ENCODE measurements around the gene SMYD3. TPM values are rescaled to one million over a fixed set of nuclear protein-coding genes. Genes with fewer than 3 reads are reported as not detected.
"Not testable (repeated sequence)": the region's sequence is repeated elsewhere in the genome, so short reads cannot be mapped to it uniquely, and the experiment has no call there.

SMYD3 gene
- total RNA-seq, 1 donor from 2014 or later = 35.4 TPM

DNA sequence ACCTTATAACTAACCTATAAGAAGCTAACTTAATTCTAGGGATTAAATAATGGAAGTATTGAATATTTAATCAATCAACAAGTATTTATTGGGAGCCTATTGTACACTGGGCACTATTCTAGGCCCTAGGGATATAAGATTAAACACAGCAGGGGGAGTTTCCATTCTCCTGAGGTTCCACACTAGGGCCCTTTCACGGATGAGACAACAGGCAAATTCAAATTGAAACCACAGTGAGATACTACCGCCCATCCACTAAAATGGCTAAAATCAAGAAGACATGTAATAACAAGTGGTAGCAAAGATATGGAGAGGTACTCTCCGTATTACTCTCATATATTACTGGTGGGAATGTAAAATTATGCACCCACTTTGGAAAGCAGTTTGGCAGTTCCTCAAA, 677.9 kb downstream of the SMYD3 start:
- H3K36me3 Mint-ChIP-seq (ENCODE audit: low read depth, unreplicated experiment) = peaks cover 13% of the 10 kb centered on the region
- TF ChIP-seq, protein P1, sequence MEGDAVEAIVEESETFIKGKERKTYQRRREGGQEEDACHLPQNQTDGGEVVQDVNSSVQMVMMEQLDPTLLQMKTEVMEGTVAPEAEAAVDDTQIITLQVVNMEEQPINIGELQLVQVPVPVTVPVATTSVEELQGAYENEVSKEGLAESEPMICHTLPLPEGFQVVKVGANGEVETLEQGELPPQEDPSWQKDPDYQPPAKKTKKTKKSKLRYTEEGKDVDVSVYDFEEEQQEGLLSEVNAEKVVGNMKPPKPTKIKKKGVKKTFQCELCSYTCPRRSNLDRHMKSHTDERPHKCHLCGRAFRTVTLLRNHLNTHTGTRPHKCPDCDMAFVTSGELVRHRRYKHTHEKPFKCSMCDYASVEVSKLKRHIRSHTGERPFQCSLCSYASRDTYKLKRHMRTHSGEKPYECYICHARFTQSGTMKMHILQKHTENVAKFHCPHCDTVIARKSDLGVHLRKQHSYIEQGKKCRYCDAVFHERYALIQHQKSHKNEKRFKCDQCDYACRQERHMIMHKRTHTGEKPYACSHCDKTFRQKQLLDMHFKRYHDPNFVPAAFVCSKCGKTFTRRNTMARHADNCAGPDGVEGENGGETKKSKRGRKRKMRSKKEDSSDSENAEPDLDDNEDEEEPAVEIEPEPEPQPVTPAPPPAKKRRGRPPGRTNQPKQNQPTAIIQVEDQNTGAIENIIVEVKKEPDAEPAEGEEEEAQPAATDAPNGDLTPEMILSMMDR (IDR thresholded peaks at IDR 0.05; ENCODE audit: unreplicated experiment) = no peak
- no peaks in the 10 kb centered on the region for H3K9me3 Mint-ChIP-seq (ENCODE audit: unreplicated experiment)

DNA sequence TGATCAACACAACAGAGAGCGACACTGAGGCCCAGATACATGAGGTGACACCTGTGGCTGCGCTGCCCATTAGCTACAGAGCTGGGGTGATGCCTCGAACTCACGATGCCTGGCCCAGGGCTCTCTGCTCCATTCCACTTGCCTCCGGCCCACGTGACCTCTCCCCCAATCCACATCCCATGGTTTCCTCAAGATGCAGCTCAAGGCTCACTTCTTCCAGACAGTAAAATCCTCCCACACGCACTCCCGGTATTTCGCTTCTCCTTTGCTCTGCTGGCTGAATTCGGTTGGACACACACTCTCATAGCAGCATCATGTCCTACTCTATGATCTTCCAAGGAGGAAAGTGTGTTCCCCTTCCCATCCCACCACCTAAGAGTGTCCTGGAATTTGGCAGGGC, 679.8 kb downstream of the SMYD3 start:
- Mint-ChIP-seq H3K27me3 (ENCODE audit: unreplicated experiment) (peaks cover 2% of the 10 kb centered on the region), H3K4me3 (ENCODE audit: unreplicated experiment) (no peak overlapping the region)

More for the DNA sequence above, 677.9 kb downstream of the SMYD3 start:
- H3K4me1 Mint-ChIP-seq (ENCODE audit: unreplicated experiment) = peaks cover 9% of the 10 kb centered on the region
- no peak overlapping the region for H3K4me3 Mint-ChIP-seq (ENCODE audit: unreplicated experiment)
- DNase-seq (ENCODE audit: low spot score) = no peak
- peaks cover 2% of the 10 kb centered on the region for H3K27me3 Mint-ChIP-seq (ENCODE audit: unreplicated experiment)
- H3K27ac Mint-ChIP-seq (ENCODE audit: unreplicated experiment) = no peak overlapping the region

DNA sequence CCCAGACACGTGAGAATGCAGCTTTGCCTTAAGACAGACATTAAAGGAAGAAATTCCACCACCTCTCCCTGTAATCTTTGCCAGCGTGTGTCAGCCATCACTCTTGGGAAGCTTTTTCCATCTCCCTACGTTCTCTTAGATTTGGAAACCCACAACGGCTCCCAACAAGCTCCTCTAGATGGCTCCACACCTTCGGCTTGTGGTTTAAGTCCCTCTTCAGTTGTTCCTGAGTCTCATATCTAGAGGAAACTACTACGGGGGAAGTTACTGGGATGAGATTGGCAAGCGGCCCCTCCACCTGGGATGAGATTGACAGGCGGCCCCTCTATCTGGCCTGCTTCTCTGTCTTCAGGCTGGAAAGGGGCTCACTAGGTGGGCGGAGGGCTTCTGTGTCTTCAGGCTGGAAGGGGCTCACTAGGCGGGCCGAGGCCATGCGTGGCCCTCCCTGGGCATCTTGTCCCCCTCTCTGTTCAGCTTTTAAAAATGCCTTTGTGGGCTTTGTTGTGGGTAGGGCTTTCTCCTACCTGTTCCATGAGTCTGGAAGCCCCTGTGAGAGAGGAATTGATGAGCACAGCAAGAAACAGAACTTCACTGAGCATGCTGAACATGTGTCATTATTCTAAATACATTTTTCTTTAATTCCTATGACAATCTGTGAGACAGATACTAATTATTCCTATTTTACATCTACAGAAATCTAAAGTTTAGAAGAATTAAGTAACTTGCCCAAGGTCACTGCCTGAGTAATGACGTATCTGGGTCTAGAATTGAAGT, 681.8 kb downstream of the SMYD3 start:
- Mint-ChIP-seq H3K4me3 (ENCODE audit: unreplicated experiment) (no peak overlapping the region), H3K4me1 (ENCODE audit: unreplicated experiment) (peaks cover 9% of the 10 kb centered on the region), H3K9me3 (ENCODE audit: unreplicated experiment) (no peaks in the 10 kb centered on the region), H3K27me3 (ENCODE audit: unreplicated experiment) (peaks cover 2% of the 10 kb centered on the region), H3K27ac (ENCODE audit: unreplicated experiment) (no peak overlapping the region), H3K36me3 (ENCODE audit: low read depth, unreplicated experiment) (peaks cover 13% of the 10 kb centered on the region)
- TF ChIP-seq, protein P1 (IDR thresholded peaks at IDR 0.05; ENCODE audit: unreplicated experiment) = no peak
- no peak for DNase-seq (ENCODE audit: low spot score)

More for the DNA sequence above, 679.8 kb downstream of the SMYD3 start:
- H3K4me1 Mint-ChIP-seq (ENCODE audit: unreplicated experiment) = peaks cover 9% of the 10 kb centered on the region
- TF ChIP-seq, protein P1 (IDR thresholded peaks at IDR 0.05; ENCODE audit: unreplicated experiment) = no peak
- no peaks in the 10 kb centered on the region for H3K9me3 Mint-ChIP-seq (ENCODE audit: unreplicated experiment)
- H3K27ac Mint-ChIP-seq (ENCODE audit: unreplicated experiment) = no peak overlapping the region
- no peak for DNase-seq (ENCODE audit: low spot score)
- H3K36me3 Mint-ChIP-seq (ENCODE audit: low read depth, unreplicated experiment) = peaks cover 13% of the 10 kb centered on the region

- H3K4me1 Mint-ChIP-seq (ENCODE audit: unreplicated experiment) = peaks cover 9% of the 10 kb centered on the region
- H3K36me3 Mint-ChIP-seq (ENCODE audit: low read depth, unreplicated experiment) = peaks cover 13% of the 10 kb centered on the region
- H3K4me3 Mint-ChIP-seq (ENCODE audit: unreplicated experiment) = no peak overlapping the region
- no peaks in the 10 kb centered on the region for H3K9me3 Mint-ChIP-seq (ENCODE audit: unreplicated experiment)
- TF ChIP-seq, protein P1 (IDR thresholded peaks at IDR 0.05; ENCODE audit: unreplicated experiment) = no peak
- H3K27ac Mint-ChIP-seq (ENCODE audit: unreplicated experiment) = no peak overlapping the region
- peaks cover 2% of the 10 kb centered on the region for H3K27me3 Mint-ChIP-seq (ENCODE audit: unreplicated experiment)
- DNase-seq (ENCODE audit: low spot score) = no peak
These were observed 683.5 kb downstream of the SMYD3 start for GRCh38 chr1:245823408-245824147.

DNA sequence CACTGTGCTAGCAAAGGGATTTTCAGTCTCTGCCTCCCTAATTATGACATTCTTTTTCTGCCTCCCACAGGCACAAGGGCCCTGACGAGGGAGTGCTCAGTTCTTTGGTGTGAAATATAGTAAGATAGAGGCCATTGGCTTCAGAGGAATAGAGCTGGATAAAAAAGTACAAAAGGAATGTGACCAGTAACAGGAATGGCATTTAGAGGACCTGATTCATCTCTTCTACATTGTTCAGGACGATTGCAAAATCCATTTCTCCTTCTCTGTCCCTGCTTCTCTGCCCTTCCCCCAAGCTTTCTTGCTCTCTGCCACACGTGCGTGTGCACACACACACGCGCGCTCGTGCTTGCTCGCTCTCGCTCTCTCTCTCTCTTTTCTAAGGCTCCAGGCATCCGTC, 684.1 kb downstream of the SMYD3 start:
- Mint-ChIP-seq H3K9me3 (ENCODE audit: unreplicated experiment) (no peaks in the 10 kb centered on the region), H3K36me3 (ENCODE audit: low read depth, unreplicated experiment) (peaks cover 13% of the 10 kb centered on the region)
- no peak for DNase-seq (ENCODE audit: low spot score)

DNA sequence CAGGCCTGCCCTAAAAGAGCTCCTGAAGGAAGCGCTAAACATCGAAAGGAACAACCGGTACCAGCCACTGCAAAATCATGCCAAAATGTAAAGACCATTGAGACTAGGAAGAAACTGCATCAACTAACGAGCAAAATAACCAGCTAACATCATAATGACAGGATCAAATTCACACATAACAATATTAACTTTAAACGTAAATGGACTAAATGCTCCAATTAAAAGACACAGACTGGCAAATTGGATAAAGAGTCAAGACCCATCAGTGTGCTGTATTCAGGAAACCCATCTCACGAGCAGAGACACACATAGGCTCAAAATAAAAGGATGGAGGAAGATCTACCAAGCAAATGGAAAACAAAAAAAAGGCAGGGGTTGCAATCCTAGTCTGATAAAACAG, 688.7 kb downstream of the SMYD3 start:
- not testable (repeated sequence) for H3K27me3 Mint-ChIP-seq (ENCODE audit: unreplicated experiment); DNase-seq (ENCODE audit: low spot score); H3K9me3 Mint-ChIP-seq (ENCODE audit: unreplicated experiment); H3K4me1 Mint-ChIP-seq (ENCODE audit: unreplicated experiment); H3K27ac Mint-ChIP-seq (ENCODE audit: unreplicated experiment); H3K36me3 Mint-ChIP-seq (ENCODE audit: low read depth, unreplicated experiment); H3K4me3 Mint-ChIP-seq (ENCODE audit: unreplicated experiment)

More for the DNA sequence above, 684.1 kb downstream of the SMYD3 start:
- no peak overlapping the region for H3K4me3 Mint-ChIP-seq (ENCODE audit: unreplicated experiment)
- no peak overlapping the region for H3K27ac Mint-ChIP-seq (ENCODE audit: unreplicated experiment)
- peaks cover 9% of the 10 kb centered on the region for H3K4me1 Mint-ChIP-seq (ENCODE audit: unreplicated experiment)
- TF ChIP-seq, protein P1 (IDR thresholded peaks at IDR 0.05; ENCODE audit: unreplicated experiment) = no peak
- H3K27me3 Mint-ChIP-seq (ENCODE audit: unreplicated experiment) = peaks cover 2% of the 10 kb centered on the region

- not testable (repeated sequence) for H3K4me1 Mint-ChIP-seq (ENCODE audit: unreplicated experiment); H3K27ac Mint-ChIP-seq (ENCODE audit: unreplicated experiment)
These were observed 690.6 kb downstream of the SMYD3 start for GRCh38 chr1:245816496-245816895.

More at GRCh38 chr1:245816496-245816895, 690.6 kb downstream of the SMYD3 start:
- not testable (repeated sequence) for H3K4me3 Mint-ChIP-seq (ENCODE audit: unreplicated experiment); H3K36me3 Mint-ChIP-seq (ENCODE audit: low read depth, unreplicated experiment); H3K27me3 Mint-ChIP-seq (ENCODE audit: unreplicated experiment); DNase-seq (ENCODE audit: low spot score); H3K9me3 Mint-ChIP-seq (ENCODE audit: unreplicated experiment)

Measured in endothelial cell (in vitro differentiated cells).